Globus pallidus (tissue), 1 donor: Measurements from ENCODE around the gene HIC1.

Source experiments
- DNase-seq: peaks from one replicate; pipeline ENCODE4 v3.0.0-alpha.2; 2015; ENCODE audit warnings: low spot score

Gene HIC1

DNA sequence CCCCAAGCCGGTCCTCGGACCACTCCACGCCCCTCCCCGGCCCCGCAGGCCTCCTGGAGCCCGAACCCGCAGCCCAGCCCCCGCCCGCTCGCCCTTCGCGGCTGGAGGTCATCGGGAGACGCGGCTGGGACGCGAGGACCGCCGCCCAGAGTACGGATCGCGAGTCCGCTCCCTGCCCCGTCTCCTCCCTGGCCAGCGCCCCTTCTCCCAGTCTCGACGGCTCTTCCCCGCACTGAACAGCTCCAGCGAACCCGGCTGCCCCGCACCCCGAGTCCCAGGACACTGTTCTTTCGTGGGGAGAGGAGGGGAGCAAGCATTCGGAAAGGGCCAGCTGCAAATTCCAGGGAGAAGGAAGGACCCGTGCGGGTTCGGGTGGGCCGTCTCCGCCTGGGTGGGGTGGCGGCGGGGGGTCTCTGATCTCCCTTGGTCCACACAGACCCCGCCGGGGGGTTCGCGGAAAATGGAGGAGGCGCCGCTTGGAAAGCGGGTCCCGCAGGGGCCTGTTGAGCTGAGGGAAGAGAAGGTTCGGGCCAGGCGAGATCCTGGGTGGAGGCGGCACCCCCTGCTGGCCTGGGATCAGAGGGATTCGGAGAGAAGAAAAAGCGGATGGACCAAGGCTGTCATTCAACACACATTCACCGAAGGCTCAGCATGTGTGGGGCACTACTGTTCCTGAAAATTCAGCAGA is 29.1 kb upstream of the HIC1 start:
- DNase-seq: no peak

DNA sequence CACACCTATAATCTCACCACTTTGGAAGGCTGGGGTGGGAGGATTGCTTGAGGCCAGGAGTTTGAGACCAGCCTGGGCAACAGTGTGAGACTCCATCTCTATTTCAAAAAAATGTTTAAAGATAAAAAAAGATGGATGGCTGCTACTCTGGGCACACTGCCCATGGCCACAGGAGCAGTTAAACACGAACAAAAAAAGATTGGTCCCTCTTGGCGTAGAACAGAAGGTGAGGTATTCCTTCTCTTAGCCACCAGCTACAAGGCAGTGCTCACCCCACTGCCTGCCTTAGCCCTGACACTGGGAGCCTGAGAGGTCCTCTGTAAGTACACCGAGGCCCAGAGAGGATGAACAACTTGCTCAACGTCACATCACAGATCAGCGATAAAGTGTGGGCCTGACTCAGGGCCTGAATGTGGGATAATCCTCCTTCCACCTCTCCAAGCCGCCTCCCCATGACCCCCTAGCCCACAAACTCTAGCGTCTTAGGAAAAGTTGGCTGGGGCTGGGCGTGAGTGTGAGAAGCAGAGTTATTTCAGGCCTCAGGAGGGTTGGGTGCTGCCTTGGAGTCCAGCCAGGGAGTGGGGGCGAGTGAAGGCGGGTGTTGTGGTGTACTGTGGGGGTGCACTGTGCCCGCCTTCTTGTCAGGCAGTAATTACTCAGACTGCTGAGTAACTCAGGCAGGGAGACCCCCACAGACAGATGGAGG is 27.2 kb upstream of the HIC1 start:
- no peak for DNase-seq

DNA sequence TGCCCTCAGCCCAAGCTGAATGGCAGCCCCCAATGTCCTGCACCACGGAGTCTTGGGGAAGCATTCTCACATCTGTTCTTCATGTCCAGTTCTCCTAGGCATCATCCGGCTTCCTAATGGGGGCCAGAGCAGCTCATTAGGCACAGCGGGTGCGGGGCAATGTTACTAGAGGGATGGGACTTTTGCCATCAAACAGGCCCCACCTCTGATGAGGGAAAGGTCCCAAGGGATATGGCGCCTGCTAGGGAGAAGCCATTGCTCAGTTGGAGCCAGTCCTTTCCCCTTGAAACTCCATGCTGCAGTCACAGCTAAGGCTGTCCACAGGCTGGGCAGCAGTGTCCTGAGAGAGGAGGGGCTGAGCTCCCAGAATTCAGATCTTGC is 26.7 kb upstream of the HIC1 start:
- DNase-seq: no peak

GRCh38 chr17:2028737-2029136 is 26.2 kb upstream of the HIC1 start:
- no peak for DNase-seq

- DNase-seq: peak; percentile 77
Measured at GRCh38 chr17:2029911-2030778, 24.8 kb upstream of the HIC1 start, which contains the start of gene DPH1. Gene DPH1 (plus strand): TSS chr17:2030153. CDS start chr17:2030170, 17 bp downstream.

- DNase-seq: no peak
Measured at GRCh38 chr17:2030779-2031163, 24.1 kb upstream of the HIC1 start.

DNA sequence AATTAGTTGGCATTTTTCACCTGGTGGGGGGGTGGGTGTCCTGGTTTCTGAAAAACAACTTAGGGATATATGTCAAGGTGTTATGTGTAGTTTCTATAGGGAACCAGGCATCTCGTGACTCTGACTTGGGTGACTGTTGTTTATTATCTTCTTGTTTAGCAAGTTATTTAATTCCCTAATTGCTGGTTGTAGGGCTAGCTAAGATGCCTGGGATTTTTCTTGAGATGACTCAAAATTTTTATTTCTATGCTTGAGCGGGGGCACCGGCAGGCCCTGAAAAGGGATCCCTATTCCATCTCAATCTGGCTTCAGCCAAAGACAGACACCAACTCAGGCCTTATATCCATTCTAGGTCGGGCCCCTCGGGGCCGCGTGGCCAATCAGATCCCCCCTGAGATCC is 21.8 kb upstream of the HIC1 start:
- no peak for DNase-seq

DNA sequence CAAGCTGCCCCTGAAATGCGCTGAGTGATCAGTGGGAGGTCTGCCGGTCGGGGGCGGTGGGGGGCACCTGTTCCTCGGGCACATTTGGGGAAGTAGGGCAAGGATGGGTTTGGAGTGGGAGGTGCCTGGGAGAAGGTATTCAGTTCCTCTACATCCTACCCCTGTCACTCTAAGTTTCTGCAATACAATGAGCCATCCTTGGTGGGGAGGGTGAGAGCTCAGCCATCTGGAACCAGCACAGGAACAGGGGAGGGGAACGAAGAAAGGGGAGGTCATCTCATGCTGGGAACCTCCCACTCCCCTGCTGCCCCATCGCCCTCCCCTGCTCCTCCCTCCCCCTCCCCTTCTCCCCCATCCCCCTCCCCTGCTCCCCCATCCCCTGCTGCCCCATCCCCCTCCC is 20.7 kb upstream of the HIC1 start:
- DNase-seq: no peak

- no peak for DNase-seq
Measured at GRCh38 chr17:2034806-2035540, 19.9 kb upstream of the HIC1 start.

DNA sequence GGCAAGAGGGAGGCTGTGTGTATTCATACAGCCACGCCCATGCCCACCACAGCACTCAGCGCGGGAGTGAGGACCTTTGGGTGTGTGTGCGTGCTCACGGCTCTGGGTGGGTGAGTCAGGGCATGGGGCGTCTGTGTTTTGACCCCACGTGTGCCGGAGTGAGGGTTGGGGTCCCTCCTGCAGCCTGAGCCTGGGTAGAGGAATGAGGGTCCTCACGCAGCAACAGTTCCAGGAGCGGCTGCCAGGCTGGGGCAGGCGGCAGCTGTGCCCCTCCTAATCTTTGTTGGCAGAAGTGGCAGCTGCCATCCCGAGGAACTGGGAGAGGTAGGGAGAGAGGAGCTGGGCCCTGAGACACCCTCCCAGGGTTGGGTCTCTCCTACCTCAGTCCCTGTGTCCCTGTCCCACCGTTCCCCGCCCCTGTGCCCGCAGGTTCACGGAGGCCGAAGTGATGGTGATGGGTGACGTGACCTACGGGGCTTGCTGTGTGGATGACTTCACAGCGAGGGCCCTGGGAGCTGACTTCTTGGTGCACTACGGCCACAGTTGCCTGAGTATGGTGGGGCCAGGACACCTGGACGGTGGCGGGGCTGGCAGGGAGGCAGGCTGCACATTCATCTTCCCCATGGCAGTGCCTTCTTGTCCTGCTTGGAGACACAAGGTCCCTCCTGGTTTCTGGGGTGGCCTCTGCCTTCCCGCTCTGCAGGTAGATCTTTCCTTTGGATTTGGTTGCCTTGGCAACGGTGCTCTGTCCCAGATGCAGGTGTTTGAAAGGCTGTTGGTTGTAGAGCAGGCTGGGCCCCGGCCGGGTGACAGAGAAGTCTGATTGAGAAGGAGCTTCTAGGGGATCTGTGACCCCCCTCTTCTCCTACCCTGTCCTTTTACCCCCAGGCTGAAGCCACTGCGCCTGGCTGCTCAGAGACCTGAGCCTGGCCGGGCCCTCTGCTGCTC is 19.1 kb upstream of the HIC1 start:
- DNase-seq: no peak

- DNase-seq: no peak
Measured at GRCh38 chr17:2037155-2037554, 17.7 kb upstream of the HIC1 start.

- DNase-seq: no peak
Measured at GRCh38 chr17:2040219-2040827, 14.6 kb upstream of the HIC1 start.

DNA sequence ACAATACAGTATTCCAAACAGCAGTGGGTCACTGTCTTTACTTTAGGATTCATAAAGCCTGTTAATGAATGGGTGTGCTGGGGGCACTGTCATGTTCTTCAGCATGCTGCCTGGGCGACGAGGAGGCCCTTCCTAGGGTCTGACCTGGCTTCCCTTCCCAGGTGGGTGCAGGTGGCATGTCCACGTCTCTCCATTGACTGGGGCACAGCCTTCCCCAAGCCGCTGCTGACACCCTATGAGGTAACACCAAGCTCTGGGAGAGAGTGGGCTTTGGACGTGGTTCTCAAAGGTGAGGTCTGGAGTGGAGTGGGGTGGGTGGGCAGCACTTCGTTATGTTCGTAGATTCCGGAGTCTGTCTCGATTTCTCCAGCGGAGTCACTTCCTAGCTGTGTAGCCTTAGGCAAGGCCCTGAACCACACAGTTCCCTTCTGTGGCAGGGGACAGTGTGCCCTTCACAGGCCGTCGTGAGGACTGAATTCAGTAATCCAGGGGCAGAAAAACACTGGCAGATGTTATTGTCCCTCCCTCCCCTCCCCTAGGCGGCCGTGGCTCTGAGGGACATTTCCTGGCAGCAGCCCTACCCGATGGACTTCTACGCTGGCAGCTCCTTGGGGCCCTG is 13.9 kb upstream of the HIC1 start:
- no peak for DNase-seq

- DNase-seq: peak; percentile 90
Measured at GRCh38 chr17:2041561-2042389, 13.1 kb upstream of the HIC1 start, which contains the start of gene OVCA2. Gene OVCA2 (plus strand): TSS chr17:2042022. CDS start chr17:2042048, 26 bp downstream.

- no peak for DNase-seq
Measured at GRCh38 chr17:2042390-2042847, 12.5 kb upstream of the HIC1 start.

DNA sequence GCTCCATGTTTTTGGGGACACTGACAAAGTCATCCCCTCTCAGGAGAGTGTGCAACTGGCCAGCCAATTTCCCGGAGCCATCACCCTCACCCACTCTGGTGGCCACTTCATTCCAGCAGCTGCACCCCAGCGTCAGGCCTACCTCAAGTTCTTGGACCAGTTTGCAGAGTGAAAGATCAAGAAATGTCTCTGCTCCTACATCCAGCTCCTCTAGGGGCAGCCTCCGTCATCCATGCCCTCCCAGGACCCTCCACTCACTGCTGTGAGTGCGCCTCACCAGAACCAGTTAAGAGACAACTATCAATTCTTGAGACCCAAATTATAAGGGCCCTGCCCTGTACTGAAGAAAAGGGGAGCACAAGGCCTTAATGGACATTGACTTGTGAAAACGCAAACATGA is 12.0 kb upstream of the HIC1 start:
- no peak for DNase-seq

DNA sequence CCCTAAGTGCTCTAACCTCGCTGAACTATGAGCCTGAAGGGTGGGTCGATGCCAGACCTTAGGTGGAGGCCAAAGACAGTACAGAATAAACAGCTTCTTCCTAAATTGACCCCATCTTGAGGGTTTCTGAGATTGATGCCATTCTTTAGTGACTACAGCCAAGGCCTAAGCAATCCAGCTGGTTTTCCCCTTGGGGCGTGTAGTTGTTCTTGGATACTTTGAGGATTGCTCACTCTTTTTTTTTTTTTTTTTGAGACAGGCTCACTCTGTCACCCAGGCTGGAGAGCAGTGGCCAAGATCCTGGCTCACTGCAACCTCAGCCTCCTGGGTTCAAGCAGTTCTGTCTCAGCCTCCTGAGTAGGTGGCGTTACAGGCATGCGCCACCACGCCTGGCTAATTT is 11.1 kb upstream of the HIC1 start:
- DNase-seq: no peak

GRCh38 chr17:2044263-2044894 is 10.5 kb upstream of the HIC1 start:
- no peak for DNase-seq
